Activated CD4-positive, alpha-beta T cell treated with anti-CD3 and anti-CD28 coated beads for 1 hour (primary cell): ENCODE results near the gene TRAPPC2L.

Experiments used
- DNase-seq: peaks from one replicate; pipeline ENCODE4 v3.0.0-alpha.2; 2020

TRAPPC2L gene

GRCh38 chr16:88911946-88912310 lies 55.0 kb downstream of the TRAPPC2L start:
- DNase-seq, result no peak
